ENCODE results near the gene DYNC1H1. TPM values are rescaled to one million over a fixed set of nuclear protein-coding genes. Genes with fewer than 3 reads are reported as not detected.

DYNC1H1 gene
- total RNA-seq, 4 donors from 2014 or later, result 606 to 1,020 (median 666) TPM

DNA sequence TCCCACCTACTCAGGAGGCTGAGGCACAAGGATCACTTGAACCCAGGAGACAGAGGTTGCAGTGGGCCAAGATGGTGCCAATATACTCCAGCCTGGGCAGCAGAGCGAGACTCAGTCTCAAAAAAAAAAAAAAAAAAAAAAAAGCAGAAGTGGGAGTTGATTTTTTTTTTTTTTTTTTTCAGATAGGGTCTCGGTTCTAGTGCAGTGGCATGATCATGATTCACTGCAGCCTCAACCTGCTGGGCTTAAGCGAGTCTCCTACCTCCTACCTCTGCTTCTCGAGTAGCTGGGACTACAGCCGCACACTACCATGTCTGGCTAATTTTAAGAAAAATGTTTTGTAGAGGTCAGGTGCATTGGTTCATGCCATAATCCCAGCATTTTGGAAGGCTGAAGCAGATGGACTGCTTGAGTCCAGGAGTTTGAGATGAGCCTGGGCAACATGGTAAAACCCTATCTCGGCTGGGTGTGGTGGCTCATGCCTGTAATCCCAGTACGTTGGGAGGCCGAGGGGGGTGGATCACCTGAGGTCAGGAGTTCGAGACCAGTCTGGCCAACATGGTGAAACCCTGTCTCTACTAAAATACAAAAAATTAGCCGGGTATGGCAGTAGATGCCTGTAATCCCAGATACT, 138.8 kb downstream of the DYNC1H1 start:
- peaks cover 0 to 17% of the 10 kb centered on the region in 2 donors for H3K36me3 ChIP-seq
- TF ChIP-seq EP300 (IDR thresholded peaks at IDR 0.05) (no peak), POLR2A (IDR thresholded peaks at IDR 0.05) (no peak), POLR2AphosphoS5 (IDR thresholded peaks at IDR 0.05) (no peak)
- TF ChIP-seq, protein P1, sequence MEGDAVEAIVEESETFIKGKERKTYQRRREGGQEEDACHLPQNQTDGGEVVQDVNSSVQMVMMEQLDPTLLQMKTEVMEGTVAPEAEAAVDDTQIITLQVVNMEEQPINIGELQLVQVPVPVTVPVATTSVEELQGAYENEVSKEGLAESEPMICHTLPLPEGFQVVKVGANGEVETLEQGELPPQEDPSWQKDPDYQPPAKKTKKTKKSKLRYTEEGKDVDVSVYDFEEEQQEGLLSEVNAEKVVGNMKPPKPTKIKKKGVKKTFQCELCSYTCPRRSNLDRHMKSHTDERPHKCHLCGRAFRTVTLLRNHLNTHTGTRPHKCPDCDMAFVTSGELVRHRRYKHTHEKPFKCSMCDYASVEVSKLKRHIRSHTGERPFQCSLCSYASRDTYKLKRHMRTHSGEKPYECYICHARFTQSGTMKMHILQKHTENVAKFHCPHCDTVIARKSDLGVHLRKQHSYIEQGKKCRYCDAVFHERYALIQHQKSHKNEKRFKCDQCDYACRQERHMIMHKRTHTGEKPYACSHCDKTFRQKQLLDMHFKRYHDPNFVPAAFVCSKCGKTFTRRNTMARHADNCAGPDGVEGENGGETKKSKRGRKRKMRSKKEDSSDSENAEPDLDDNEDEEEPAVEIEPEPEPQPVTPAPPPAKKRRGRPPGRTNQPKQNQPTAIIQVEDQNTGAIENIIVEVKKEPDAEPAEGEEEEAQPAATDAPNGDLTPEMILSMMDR (IDR thresholded peaks at IDR 0.05), result no peak
- H3K27me3 ChIP-seq, result no peaks in the 10 kb centered on the region
- H3K4me3 ChIP-seq, result no peak overlapping the region
- ATAC-seq, result no peak
- H3K27ac ChIP-seq, result no peak overlapping the region
- 90 to 94% methylated on average over 2 to 9 of the region's 10 CpGs for WGBS, 2 donors (ENCODE audit: low coverage in 1 of 2)
- H3K4me1 ChIP-seq, result no peaks in the 10 kb centered on the region
- H3K9me3 ChIP-seq, result no peaks in the 10 kb centered on the region

DNA sequence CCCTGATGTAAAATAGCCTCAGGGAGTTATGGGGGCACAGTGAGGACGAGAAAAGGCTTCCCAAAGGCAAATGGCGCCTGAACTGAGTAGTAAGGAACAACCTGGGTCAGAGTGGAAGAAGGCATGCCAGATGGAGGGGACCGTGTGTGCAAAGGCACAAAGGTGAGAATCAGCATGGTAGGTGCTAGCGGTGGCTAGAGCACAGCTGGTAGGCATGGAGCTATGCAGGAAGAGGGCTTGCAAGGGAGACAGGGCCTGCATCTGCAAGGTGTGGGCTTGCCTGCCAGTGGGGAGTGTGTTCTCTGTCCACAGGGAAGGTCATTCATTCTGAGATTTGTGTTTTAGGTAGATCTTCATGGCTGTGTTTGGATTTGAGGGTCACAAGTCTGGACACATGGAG, 141.0 kb downstream of the DYNC1H1 start:
- TF ChIP-seq POLR2AphosphoS5 (IDR thresholded peaks at IDR 0.05) (no peak), EP300 (IDR thresholded peaks at IDR 0.05) (no peak), POLR2A (IDR thresholded peaks at IDR 0.05) (no peak)
- TF ChIP-seq, protein P1 (IDR thresholded peaks at IDR 0.05), result no peak
- no peaks in the 10 kb centered on the region for H3K4me1 ChIP-seq
- no peak overlapping the region for H3K27ac ChIP-seq
- peaks cover 0 to 9% of the 10 kb centered on the region in 2 donors for H3K36me3 ChIP-seq
- H3K27me3 ChIP-seq, result no peaks in the 10 kb centered on the region
- no peaks in the 10 kb centered on the region for H3K9me3 ChIP-seq
- no peak for ATAC-seq
- 74% methylated on average over 4 of the region's 4 CpGs; no CpG with 5 or more reads in 1 of the 2 donors for WGBS, 2 donors (ENCODE audit: low coverage in 1 of 2)
- no peak overlapping the region for H3K4me3 ChIP-seq

Small RNA genes lying within 50 kb of the gene (small RNA-seq; reads per million reads assigned to genes)
- gene AL118558.2 (0 reads per million in 4 donors), gene RN7SL472P (0 reads per million in 4 donors)

Other genes starting within 250 kb of the DYNC1H1 start
- gene PPP2R5C, start 202.9 kb upstream of the DYNC1H1 start, total RNA-seq, result 100 to 1,000 TPM; 123 to 199 (median 131) TPM
- gene HSP90AA1, start 122.5 kb downstream of the DYNC1H1 start, total RNA-seq, result 100 to 1,000 TPM; 421 to 585 (median 537) TPM
- gene WDR20, start 175.3 kb downstream of the DYNC1H1 start, total RNA-seq, result 10 to 100 TPM; 24.6 to 33.0 (median 28.9) TPM

All from gastroesophageal sphincter (tissue), 4 donors.